PC-3 (cell line): ENCODE data around the gene XIRP1.

Experiments
- EZH2 ChIP-seq: fragments of 300-600 bp; sonication (generic); IDR thresholded peaks from one replicate; pipeline ENCODE4 v1.6.1; 2017; ENCODE audit warnings: antibody characterized with exemption, mild to moderate bottlenecking, low read length; ENCODE audit not compliant: unreplicated experiment
- EZH2phosphoT487 ChIP-seq: fragments of 300-600 bp; sonication (generic); IDR thresholded peaks from 2 replicates; pipeline ENCODE4 v1.6.1; 2018; ENCODE audit warnings: mild to moderate bottlenecking, antibody characterized with exemption, low read length, borderline replicate concordance
- TF ChIP-seq, protein P1 (sequence below): fragments of 300-600 bp; sonication (generic); conservative IDR thresholded peaks from 2 replicates; pipeline ENCODE4 v1.5.1; 2017; ENCODE audit warnings: antibody characterized with exemption, low read depth, mild to moderate bottlenecking, low read length

DNA sequence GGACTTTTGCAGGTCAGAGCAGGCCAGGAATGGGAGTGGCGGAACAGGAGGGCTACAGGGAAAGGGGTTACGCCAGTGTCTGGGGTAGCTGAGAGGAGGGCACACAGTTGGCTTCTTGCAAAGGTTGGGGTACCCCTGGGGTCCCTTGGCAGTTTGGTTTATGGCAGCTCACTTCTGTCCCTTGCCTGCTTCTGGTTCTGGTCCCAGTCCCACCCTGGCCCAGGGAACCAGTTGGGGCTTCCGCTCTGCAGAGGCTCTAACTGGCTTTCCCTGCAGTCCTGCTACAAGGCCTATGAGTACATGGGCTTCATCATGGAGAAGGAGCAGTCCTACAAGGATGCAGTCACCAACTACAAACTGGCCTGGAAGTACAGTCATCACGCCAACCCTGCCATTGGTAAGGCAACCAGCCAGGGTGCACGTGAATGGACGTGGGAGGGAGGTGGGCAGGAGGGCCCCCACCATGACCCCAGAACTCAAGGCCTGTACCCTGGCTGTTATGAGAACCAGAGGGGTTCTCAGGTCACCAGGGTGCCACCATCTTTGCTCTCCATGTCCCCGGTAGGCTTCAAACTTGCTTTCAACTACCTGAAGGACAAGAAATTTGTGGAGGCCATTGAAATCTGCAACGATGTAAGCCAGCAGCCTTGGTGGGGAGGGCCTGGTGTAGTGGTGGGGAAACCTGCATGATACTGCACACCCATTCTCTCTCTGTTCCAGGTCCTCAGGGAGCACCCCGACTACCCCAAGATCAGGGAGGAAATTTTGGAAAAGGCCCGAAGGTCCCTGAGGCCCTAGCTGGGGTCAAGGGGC, 54.2 kb downstream of the XIRP1 start:
- TF ChIP-seq, protein P1, sequence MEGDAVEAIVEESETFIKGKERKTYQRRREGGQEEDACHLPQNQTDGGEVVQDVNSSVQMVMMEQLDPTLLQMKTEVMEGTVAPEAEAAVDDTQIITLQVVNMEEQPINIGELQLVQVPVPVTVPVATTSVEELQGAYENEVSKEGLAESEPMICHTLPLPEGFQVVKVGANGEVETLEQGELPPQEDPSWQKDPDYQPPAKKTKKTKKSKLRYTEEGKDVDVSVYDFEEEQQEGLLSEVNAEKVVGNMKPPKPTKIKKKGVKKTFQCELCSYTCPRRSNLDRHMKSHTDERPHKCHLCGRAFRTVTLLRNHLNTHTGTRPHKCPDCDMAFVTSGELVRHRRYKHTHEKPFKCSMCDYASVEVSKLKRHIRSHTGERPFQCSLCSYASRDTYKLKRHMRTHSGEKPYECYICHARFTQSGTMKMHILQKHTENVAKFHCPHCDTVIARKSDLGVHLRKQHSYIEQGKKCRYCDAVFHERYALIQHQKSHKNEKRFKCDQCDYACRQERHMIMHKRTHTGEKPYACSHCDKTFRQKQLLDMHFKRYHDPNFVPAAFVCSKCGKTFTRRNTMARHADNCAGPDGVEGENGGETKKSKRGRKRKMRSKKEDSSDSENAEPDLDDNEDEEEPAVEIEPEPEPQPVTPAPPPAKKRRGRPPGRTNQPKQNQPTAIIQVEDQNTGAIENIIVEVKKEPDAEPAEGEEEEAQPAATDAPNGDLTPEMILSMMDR = no peak
- no peak for TF ChIP-seq EZH2phosphoT487
- no peak for TF ChIP-seq EZH2
